ENCODE data around the gene GUCY2C.
"Not testable (repeated sequence)": the region's sequence is repeated elsewhere in the genome, so short reads cannot be mapped to it uniquely, and the experiment has no call there.

Gene GUCY2C

DNA sequence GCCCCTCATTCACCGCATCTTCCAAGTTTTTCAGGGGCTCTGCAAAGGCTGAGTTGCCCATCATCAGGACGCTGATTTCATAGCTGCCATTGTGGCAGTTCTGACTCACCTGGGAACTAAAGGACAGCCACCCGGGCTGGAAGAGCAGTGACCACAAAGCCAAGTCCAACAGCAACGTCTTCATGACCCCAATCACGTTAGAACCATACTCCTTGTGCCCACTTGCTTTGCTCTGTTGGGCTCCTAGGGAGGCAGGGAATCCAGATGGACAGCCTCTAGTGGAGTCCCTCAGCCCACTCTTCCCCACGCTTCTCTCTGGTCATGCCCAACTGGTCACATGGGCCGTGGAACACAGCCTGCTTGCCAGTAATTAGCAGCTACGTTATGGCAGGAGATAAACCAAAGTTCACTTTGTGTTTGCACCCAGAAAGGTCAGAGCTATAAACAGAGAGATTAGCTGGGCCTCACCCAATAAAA lies at the start of gene GUCY2C:
Gene GUCY2C (minus strand): TSS at position 335 of the 477 bp plus-strand sequence. CDS start 151 bp downstream, at position 184.
- no peak for DNase-seq

- no peak for DNase-seq
Observed at GRCh38 chr12:14743061-14743460, 46.7 kb upstream of the GUCY2C start.

- DNase-seq = no peak
Observed at GRCh38 chr12:14741942-14742341, 45.5 kb upstream of the GUCY2C start.

DNA sequence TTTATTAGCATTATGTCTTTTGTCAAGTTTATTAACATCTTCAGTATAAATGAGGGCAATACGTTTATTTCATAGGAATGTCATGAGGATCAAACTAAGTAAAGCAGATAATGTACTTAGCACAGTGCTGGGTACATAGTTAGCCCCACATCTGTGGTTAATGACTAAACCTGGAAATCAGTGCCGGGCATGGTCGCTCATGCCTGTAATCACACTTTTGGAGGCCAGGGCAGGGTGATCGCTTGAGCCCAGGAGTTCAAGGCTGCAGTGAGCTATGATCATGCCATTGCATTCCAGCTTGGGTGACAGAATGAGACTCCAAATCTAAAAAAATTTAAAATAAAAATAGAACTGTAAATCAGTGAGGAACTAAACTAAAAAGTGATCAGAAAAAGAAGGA lies 44.8 kb upstream of the GUCY2C start:
- no peak for DNase-seq

DNA sequence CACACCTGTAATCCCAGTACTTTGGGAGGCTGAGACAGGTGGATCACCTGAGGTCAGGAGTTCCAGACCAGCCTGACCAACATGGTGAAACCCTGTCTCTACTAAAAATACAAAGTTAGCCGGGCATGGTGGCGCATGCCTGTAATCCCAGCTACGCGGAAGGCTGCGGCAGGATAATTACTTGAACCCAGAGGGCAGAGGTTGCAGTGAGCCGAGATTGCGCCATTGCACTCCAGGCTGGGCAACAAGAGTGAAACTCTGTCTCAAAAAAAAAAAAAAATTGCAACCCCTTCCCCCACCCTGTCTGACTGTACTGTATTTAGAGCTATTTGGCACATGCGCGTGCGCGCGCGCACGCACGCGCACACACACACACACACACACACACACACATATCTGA lies 40.0 kb upstream of the GUCY2C start:
- DNase-seq = not testable (repeated sequence)

GRCh38 chr12:14731821-14732220 lies 35.4 kb upstream of the GUCY2C start:
- DNase-seq = no peak

DNA sequence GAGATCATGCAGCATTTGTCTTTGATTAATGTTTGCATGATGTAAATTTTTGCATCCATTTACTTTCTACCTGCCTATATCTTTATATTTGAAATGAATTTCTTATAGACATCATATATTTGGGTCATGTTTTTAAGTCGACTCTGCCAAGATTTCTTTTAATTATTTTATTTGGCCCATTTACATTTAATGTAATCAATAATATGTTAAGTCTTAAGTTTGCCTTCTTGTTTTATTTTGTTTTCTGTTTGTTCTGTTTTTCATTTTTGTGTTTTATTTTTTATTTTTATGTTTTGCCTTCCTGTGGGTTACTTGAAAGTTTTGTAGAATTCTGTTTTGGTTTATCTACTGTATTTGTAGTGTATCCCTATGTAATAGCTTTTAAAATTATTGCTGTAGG lies 33.2 kb upstream of the GUCY2C start:
- DNase-seq = no peak

DNA sequence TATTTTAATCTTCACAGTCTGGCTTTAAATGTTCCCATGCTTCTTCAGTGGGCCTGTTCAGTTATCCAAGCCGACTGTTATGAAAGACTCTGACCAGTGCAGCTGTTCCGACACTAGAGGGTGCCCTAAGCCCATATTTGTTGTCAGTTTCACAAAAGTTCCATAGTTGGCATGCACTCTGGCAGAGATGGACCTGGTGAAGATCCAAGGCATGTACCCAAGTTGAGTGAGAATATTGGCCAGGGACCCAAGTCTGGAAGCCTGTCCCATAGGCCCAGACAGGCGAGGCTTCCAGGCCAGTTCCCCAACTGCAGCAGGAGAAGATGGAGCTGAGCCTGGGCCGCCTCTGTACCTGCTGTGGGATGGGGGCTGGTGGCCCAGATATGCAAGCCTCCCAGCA lies 27.4 kb upstream of the GUCY2C start:
- peak; percentile 34 for DNase-seq

DNA sequence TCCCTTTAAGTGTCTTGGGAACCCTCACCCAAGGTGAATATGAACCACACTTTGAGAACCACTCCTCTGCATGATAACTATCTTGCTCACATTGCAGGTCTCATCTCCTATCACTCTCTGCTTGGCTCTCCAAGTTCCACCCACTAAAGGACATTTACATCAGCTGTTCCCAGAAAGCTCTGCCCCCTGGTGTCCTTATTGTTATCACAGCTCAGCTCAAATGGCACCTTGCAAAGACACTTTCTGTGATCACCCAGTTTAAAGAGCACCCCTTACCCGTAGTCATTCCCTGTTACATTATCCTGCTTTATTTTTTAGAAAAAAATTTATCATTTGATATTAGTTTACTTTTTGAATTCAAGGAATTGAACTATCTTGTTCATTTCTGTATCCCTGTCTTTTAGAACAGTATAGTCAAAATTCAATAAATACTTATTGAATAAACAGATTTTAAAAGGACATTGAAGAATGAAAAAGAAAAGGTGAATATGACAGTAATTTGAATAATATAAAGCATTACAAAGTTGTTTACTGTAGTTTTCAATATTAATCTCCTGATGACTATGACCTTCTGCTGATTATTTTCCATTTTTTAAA lies 20.5 kb upstream of the GUCY2C start:
- DNase-seq = peak; percentile 22

DNA sequence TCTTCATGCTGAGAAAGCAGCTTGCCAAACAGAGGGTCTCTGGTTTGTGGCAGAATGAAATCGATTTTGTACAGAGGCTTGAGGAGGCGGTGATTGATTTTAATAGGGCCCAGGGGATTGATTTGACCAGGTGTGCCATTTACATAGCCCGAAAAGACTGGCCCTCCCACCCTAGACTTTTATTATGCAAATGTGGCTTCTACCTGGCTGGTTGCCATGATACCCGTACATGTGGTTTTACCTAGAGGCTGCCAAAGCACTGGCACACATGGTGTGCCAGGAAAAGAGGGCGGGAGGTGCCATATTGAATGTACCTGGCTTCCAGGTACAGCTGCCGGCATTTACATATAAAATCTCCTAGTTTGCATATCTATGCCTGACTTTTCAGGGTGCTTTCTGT lies 18.0 kb upstream of the GUCY2C start:
- DNase-seq = no peak

DNA sequence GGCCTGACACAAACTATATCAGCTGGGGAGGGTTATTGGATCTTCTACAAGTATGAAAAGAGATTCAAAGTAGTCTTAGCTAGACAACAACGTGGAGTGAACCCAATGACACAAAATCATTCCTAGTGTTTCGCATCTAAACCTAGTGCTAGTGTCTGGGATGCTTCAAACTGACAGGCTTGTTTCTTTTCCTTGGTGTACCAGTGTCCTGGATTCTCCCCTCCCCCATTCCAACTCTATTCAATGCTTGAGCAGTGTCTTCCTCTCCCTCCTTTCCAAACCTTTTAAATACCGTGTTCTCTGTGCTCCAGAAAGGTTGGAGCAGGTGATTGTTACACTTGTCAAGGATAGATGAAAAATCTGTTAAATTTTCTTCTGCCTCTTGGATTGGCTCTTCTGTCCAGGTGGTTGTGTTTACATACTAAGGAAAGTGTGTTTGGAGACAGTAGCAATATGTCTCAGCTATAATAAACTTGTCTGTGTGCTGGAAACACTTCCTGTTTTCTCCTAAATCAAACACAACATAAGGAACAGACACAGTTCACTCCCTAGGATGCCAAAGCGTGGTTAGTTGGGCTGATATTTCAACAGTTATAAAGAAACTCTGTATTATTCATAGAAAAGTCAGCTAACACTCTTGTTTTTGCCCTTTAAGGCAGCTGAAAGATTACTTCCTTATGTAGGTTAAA lies 14.4 kb upstream of the GUCY2C start:
- no peak for DNase-seq

DNA sequence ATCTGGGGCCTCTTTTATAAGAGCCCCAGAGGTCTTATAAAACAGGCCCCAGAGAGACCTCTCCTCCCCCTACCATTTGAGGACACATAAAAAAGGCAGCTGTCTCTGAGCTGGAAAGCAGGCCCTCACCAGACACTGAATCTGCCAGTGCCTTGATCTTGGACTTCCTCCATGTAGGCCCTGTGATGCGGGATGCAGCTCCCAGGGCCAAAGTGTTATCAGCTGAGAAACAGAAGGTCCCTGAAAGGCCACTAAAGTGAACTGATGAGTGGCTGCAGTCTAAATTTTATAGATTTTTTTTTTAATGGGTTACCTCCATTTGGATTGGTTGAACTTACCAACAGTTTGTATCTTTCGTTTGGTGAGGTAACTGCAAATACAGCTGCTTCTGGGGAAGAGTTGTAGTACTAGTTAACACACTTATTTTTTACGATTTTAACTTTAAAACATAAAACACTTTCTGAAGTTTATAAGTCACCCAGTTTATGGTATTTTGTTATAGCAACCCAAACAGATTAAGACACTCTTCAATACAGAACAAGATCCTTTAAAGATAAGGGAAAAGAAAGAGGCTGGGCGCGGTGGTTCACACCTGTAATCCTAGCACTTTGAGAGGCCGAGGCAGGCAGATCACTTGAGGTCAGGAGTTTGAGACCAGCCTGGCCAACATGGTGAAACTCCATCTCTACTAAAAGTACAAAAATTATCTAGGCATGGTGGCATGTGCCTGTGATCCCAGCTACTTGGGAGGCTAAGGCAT lies 5.6 kb upstream of the GUCY2C start:
- DNase-seq = no peak

DNA sequence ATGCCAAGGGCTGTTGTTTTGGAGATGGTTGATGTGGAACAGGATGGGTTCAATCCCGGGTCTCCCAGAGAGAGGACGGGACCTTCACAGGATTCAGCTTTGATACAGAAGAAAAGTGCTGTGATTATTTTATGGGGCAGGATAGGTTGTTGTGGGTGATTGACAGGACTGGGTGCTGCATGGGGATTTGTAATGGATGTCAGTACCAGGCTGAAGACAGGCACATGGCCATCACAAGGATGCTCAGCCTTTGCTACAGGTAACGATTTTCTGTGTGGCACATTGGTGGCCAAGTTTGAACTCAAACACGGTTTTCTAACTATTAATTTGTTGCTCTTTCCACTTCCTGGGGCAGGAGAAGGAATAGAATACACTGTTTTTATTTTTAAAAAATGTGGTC lies 4.5 kb upstream of the GUCY2C start:
- DNase-seq = no peak

GRCh38 chr12:14699923-14700322 lies 3.5 kb upstream of the GUCY2C start:
- DNase-seq = no peak

GRCh38 chr12:14698555-14698954 lies 2.2 kb upstream of the GUCY2C start:
- DNase-seq = no peak

GRCh38 chr12:14695715-14696141 lies 671 bp downstream of the GUCY2C start:
- DNase-seq = no peak

- no peak for DNase-seq
Observed at GRCh38 chr12:14694970-14695369, 1.4 kb downstream of the GUCY2C start.

- no peak for DNase-seq
Observed at GRCh38 chr12:14694145-14694714, 2.2 kb downstream of the GUCY2C start.

- DNase-seq = no peak
Observed at GRCh38 chr12:14693116-14693515, 3.3 kb downstream of the GUCY2C start.

GRCh38 chr12:14691560-14691959 lies 4.8 kb downstream of the GUCY2C start:
- DNase-seq = no peak

- no peak for DNase-seq
Observed at GRCh38 chr12:14689996-14690395, 6.4 kb downstream of the GUCY2C start.

- no peak for DNase-seq
Observed at GRCh38 chr12:14689144-14689543, 7.3 kb downstream of the GUCY2C start.

GRCh38 chr12:14682231-14682630 lies 14.2 kb downstream of the GUCY2C start:
- not testable (repeated sequence) for DNase-seq

DNA sequence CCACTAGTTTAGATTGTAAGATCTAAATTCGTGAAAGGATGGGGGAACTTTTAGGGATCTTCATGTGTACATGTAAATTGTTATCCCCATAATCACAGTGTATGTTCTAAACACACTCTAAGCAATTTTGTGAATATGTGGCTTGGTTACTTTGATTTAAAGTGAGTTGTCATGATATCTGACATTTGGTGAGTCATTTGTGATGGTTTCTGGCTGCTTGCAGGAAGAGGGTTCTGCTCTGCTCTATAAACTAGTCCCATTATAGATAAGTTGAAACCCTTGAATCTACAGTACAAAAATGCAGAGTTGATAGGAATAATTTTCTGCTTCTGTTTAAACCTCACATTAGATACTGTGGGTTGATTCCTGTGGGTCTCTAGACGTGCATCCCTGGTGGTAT lies 14.8 kb downstream of the GUCY2C start:
- DNase-seq = no peak

Data from stimulated activated CD4-positive, alpha-beta T cell treated with anti-CD3 and anti-CD28 coated beads, Interleukin-12 subunit alpha, Interleukin-12 subunit beta, amount 100 ng/mL, for 4 hours (primary cell).